Tibial nerve (tissue), 4 donors: ENCODE data around the gene NTM. TPM values are rescaled to one million over a fixed set of nuclear protein-coding genes. Genes with fewer than 3 reads are reported as not detected.

Source experiments
- DNase-seq, 2 donors: peaks; one replicate each; pipeline ENCODE4 v3.0.0-alpha.2; 2019; ENCODE audit warnings: low spot score in 2 of 2
- H3K27ac ChIP-seq, 4 donors: fragments of 200-600 bp; sonication (generic) in 3 of 4; one replicate each; pipeline ENCODE4 v1.5.1; 2017 to 2019; ENCODE audit warnings: mild to moderate bottlenecking in 1 of 4
- H3K27me3 ChIP-seq, 2 donors: fragments of 200-600 bp; sonication (generic) in 1 of 2; one replicate each; pipeline versions ENCODE4 v1.5.1 to v1.6.0; 2017 to 2019
- H3K36me3 ChIP-seq, 3 donors: fragments of 200-600 bp; sonication (generic); one replicate each; pipeline ENCODE4 v1.5.1; 2018 to 2019
- H3K4me1 ChIP-seq, 4 donors: fragments of 200-600 bp; sonication (generic) in 3 of 4; one replicate each; pipeline ENCODE4 v1.5.1; 2017 to 2019
- H3K4me3 ChIP-seq, 4 donors: fragments of 200-600 bp; sonication (generic) in 3 of 4; one replicate each; pipeline ENCODE4 v1.5.1; 2017 to 2019; ENCODE audit warnings: mild to moderate bottlenecking in 1 of 4, moderate library complexity in 1 of 4
- H3K9me3 ChIP-seq, 4 donors: fragments of 200-600 bp; sonication (generic) in 3 of 4; one replicate each; pipeline ENCODE4 v1.5.1; 2017 to 2019
- CTCF ChIP-seq, 5 experiments: fragments of 200-600 bp in 3 of 5; fragments of 450-650 bp in 2 of 5; sonication (generic) in 3 of 5; IDR thresholded peaks; one replicate each; pipeline ENCODE4 v1.5.1; 2016 to 2019; ENCODE audit warnings: antibody characterized with exemption in 5 of 5, mild to moderate bottlenecking in 3 of 5, moderate library complexity in 2 of 5
- EP300 ChIP-seq, 2 donors: sonication (generic); formaldehyde crosslinking; IDR thresholded peaks; one replicate each; pipeline ENCODE4 v1.6.1; 2017; ENCODE audit warnings: antibody characterized with exemption in 2 of 2, mild to moderate bottlenecking in 1 of 2
- POLR2A ChIP-seq, 2 donors: fragments of 450-650 bp; IDR thresholded peaks; one replicate each; pipeline ENCODE4 v1.6.1; 2017; ENCODE audit warnings: antibody characterized with exemption in 2 of 2, mild to moderate bottlenecking in 2 of 2, moderate library complexity in 2 of 2
- WGBS, 2 donors: methylation state at CpG; one replicate each; pipeline ENCODE4 v1.1.5; 2018; 5-methylcytosine and 5-hydroxymethylcytosine counted together
- total RNA-seq, 4 donors: library from RNA; depleted of rRNA; stranded (reverse); fragments of >200 nt; gene quantifications; one replicate each; pipeline ENCODE4 v1.1.0, GENCODE V29; 2016

Gene NTM
- total RNA-seq, 4 donors from 2014 or later: 3.7 to 11.4 (median 10.8) TPM

- WGBS, 2 donors: 53 to 62% methylated on average over 5 of the region's 5 CpGs
- Histone ChIP-seq H3K27ac (no peak overlapping the region), H3K27me3 (no peaks in the 10 kb centered on the region), H3K4me1 (no peaks in the 10 kb centered on the region), H3K9me3 (no peaks in the 10 kb centered on the region), H3K36me3 (no peaks in the 10 kb centered on the region), H3K4me3 (no peak overlapping the region)
- no peak for DNase-seq
- TF ChIP-seq CTCF (IDR thresholded peaks at IDR 0.05): no peak
- TF ChIP-seq EP300 (IDR thresholded peaks at IDR 0.05): no peak
Measured at GRCh38 chr11:131389582-131389981, 19.2 kb downstream of the NTM start.

GRCh38 chr11:131391176-131391575, 20.8 kb downstream of the NTM start:
- DNase-seq: no peak
- 88 to 91% methylated on average over 6 of the region's 6 CpGs for WGBS, 2 donors
- no peaks in the 10 kb centered on the region for H3K27me3 ChIP-seq
- no peak for TF ChIP-seq EP300 (IDR thresholded peaks at IDR 0.05)
- no peak for TF ChIP-seq POLR2A (IDR thresholded peaks at IDR 0.05)
- TF ChIP-seq CTCF (IDR thresholded peaks at IDR 0.05): no peak
- H3K4me3 ChIP-seq: no peak overlapping the region
- no peak overlapping the region for H3K27ac ChIP-seq
- no peaks in the 10 kb centered on the region for H3K36me3 ChIP-seq
- H3K4me1 ChIP-seq: no peaks in the 10 kb centered on the region
- no peaks in the 10 kb centered on the region for H3K9me3 ChIP-seq

- 73 to 80% methylated on average over 7 to 8 of the region's 8 CpGs for WGBS, 2 donors
Measured at GRCh38 chr11:131392528-131393255, 22.3 kb downstream of the NTM start.

GRCh38 chr11:131393691-131394090, 23.3 kb downstream of the NTM start:
- 86 to 89% methylated on average over 7 of the region's 7 CpGs for WGBS, 2 donors
- DNase-seq: no peak
- H3K36me3 ChIP-seq: no peaks in the 10 kb centered on the region
- H3K27ac ChIP-seq: no peak overlapping the region
- no peak for TF ChIP-seq CTCF (IDR thresholded peaks at IDR 0.05)
- TF ChIP-seq EP300 (IDR thresholded peaks at IDR 0.05): no peak
- TF ChIP-seq POLR2A (IDR thresholded peaks at IDR 0.05): no peak
- H3K4me3 ChIP-seq: no peak overlapping the region
- H3K4me1 ChIP-seq: no peaks in the 10 kb centered on the region
- no peaks in the 10 kb centered on the region for H3K27me3 ChIP-seq
- no peaks in the 10 kb centered on the region for H3K9me3 ChIP-seq

More at GRCh38 chr11:131392528-131393255, 22.3 kb downstream of the NTM start:
- Histone ChIP-seq H3K4me3 (no peak overlapping the region), H3K36me3 (no peaks in the 10 kb centered on the region), H3K9me3 (no peaks in the 10 kb centered on the region), H3K4me1 (no peaks in the 10 kb centered on the region), H3K27ac (no peak overlapping the region), H3K27me3 (no peaks in the 10 kb centered on the region)
- DNase-seq: no peak
- no peak for TF ChIP-seq EP300 (IDR thresholded peaks at IDR 0.05)

- DNase-seq: no peak
- no peak for TF ChIP-seq POLR2A (IDR thresholded peaks at IDR 0.05)
- no peak for TF ChIP-seq CTCF (IDR thresholded peaks at IDR 0.05)
- no peak for TF ChIP-seq EP300 (IDR thresholded peaks at IDR 0.05)
- Histone ChIP-seq H3K36me3 (no peaks in the 10 kb centered on the region), H3K27ac (no peak overlapping the region), H3K4me1 (no peaks in the 10 kb centered on the region), H3K4me3 (no peak overlapping the region), H3K27me3 (no peaks in the 10 kb centered on the region), H3K9me3 (no peaks in the 10 kb centered on the region)
- 75 to 84% methylated on average over 3 of the region's 3 CpGs for WGBS, 2 donors
Measured at GRCh38 chr11:131397675-131398074, 27.3 kb downstream of the NTM start.
